Mucosa of stomach (tissue), 1 donor: ENCODE measurements around the gene PTPRO.

Experiments used
- H3K27me3 ChIP-seq: one replicate; pipeline ENCODE4 v1.7.0; 2013; ENCODE audit warnings: mild to moderate bottlenecking, low read length; ENCODE audit not compliant: control insufficient read depth, insufficient read depth
- H3K36me3 ChIP-seq: one replicate; pipeline ENCODE4 v1.7.0; 2013; ENCODE audit warnings: low read length; ENCODE audit not compliant: control insufficient read depth, insufficient read depth
- H3K4me1 ChIP-seq: one replicate; pipeline ENCODE4 v1.7.0; 2013; ENCODE audit warnings: mild to moderate bottlenecking, low read length; ENCODE audit not compliant: control insufficient read depth, insufficient read depth
- H3K4me3 ChIP-seq: one replicate; pipeline ENCODE4 v1.7.0; 2013; ENCODE audit warnings: low read length
- H3K9ac ChIP-seq: one replicate; pipeline ENCODE4 v1.7.0; 2013; ENCODE audit warnings: mild to moderate bottlenecking, low read length, moderate library complexity
- H3K9me3 ChIP-seq: one replicate; pipeline ENCODE4 v1.7.0; 2013; ENCODE audit warnings: mild to moderate bottlenecking, low read length, moderate library complexity; ENCODE audit not compliant: control insufficient read depth
- donor health status: Pancreatic carcinoma.

Gene PTPRO

DNA sequence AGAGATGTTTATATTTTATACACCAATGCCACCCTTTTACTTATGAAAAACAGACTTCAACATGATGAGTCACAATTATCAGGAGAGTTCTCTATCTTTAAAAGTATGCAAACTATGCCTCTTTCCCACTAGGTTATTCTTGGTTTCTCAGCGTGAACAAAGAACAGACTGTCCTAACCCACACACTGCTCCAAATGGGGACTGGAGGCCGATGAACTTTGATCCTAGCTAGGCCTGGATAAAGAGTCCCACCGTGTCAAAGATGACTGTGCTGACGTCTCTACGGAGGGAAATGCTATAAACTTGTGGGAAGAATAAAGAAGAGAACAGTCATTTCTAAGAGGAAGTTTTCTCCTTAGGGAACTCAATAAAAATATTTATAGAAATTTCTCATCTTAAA, 306.8 kb downstream of the PTPRO start:
- no peaks in the 10 kb centered on the region for H3K27me3 ChIP-seq
- peaks cover 4% of the 10 kb centered on the region for H3K36me3 ChIP-seq
- no peaks in the 10 kb centered on the region for H3K9me3 ChIP-seq
- H3K4me1 ChIP-seq: no peaks in the 10 kb centered on the region
- H3K4me3 ChIP-seq: no peak overlapping the region
- H3K9ac ChIP-seq: no peak overlapping the region

DNA sequence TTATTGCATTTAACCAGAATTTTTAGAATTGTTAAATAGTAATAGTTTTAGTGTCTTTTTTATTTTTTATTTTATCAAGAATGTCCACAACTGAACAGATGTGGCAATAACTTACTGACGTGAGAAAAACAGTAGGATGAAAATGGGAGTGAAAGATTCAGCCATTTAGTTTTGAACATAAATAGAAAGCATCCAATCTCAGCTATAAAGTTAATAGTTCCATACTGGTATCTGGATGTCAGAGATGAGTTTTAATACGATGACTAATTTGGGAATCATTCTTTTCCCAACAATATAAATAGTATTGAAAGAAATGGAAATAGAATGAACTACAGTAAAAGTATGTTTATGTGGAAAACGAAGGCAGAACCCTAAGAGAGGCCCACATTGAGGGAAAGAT, 307.5 kb downstream of the PTPRO start:
- H3K9me3 ChIP-seq: no peaks in the 10 kb centered on the region
- no peak overlapping the region for H3K9ac ChIP-seq
- H3K36me3 ChIP-seq: peaks cover 4% of the 10 kb centered on the region
- no peak overlapping the region for H3K4me3 ChIP-seq
- no peaks in the 10 kb centered on the region for H3K4me1 ChIP-seq
- H3K27me3 ChIP-seq: no peaks in the 10 kb centered on the region

DNA sequence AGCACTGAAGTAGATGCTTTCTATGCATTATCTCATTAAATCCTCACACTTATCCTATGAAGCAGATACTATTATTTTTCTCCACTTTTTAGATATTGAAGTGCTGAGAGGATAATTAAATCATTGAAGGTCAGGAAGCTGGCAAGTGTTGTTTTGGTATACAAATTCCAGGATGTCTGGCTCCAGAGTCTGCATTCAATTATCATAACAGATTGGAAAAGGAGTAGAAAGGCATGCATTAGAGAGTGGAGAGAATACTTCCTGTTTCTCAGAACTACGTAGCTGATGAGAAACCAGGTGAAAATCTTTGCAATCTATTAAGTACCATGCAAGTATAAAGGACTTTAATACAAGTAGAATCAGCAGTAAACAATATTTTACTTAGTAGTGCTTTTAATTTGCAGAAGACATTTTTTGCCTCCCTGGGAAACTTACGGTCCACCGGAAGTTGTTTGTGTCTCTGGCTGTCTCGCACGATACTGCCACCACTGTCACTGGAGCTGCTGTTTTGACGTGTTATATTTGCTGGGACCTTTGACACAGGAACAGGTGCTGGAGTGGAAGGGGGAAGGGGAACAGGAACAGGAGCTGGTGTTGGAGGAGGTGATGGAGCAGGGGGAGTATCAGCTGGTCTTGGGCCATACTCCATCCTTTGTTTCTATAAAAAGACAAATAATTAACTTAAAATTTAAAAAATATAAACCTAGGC, 308.9 kb downstream of the PTPRO start:
- H3K4me3 ChIP-seq: no peak overlapping the region

DNA sequence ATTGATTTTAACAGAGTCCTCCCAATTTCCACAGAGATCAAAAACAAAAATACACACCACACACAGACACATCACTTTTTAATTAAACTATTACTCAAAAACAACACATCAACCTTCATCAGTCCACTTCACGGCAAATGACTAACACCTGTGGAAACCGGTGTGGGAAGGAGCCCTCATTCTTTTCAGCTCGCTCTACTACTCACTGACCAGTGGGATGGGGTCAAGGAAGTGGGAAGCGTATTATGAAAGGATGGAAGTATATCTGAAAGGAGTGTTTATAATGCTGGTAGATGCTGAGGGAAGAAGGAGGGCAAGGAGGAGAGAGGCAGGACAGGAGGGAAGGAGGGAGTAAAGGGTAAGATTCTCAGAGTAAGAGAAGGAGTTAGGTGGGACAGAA, 310.4 kb downstream of the PTPRO start:
- Histone ChIP-seq H3K27me3 (no peaks in the 10 kb centered on the region), H3K36me3 (peaks cover 4% of the 10 kb centered on the region), H3K9me3 (no peaks in the 10 kb centered on the region), H3K4me1 (no peaks in the 10 kb centered on the region), H3K9ac (no peak overlapping the region), H3K4me3 (no peak overlapping the region)

More for the DNA sequence above, 308.9 kb downstream of the PTPRO start:
- Histone ChIP-seq H3K27me3 (no peaks in the 10 kb centered on the region), H3K36me3 (peaks cover 4% of the 10 kb centered on the region), H3K9ac (no peak overlapping the region), H3K4me1 (no peaks in the 10 kb centered on the region), H3K9me3 (no peaks in the 10 kb centered on the region)

DNA sequence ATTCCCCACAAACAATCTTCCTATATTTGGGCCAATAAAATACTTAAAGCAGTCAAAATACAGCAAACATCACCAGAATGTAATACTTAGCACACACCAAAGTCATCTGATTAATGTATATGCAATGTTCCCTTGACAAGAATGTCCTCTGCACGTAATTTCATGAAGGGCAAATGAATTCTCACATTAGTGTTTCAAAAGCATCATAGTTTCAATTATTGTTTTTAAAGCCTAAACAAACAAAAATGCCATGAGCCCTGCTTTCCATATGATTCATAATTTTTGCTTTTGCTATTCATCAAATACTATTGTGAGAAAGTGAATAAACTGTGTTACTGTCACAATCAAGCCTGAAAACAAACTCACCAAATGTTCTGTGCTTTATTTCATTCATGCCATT, 310.9 kb downstream of the PTPRO start:
- no peak overlapping the region for H3K4me3 ChIP-seq
- no peaks in the 10 kb centered on the region for H3K9me3 ChIP-seq
- no peaks in the 10 kb centered on the region for H3K27me3 ChIP-seq
- H3K36me3 ChIP-seq: peaks cover 4% of the 10 kb centered on the region
- no peaks in the 10 kb centered on the region for H3K4me1 ChIP-seq
- H3K9ac ChIP-seq: no peak overlapping the region

DNA sequence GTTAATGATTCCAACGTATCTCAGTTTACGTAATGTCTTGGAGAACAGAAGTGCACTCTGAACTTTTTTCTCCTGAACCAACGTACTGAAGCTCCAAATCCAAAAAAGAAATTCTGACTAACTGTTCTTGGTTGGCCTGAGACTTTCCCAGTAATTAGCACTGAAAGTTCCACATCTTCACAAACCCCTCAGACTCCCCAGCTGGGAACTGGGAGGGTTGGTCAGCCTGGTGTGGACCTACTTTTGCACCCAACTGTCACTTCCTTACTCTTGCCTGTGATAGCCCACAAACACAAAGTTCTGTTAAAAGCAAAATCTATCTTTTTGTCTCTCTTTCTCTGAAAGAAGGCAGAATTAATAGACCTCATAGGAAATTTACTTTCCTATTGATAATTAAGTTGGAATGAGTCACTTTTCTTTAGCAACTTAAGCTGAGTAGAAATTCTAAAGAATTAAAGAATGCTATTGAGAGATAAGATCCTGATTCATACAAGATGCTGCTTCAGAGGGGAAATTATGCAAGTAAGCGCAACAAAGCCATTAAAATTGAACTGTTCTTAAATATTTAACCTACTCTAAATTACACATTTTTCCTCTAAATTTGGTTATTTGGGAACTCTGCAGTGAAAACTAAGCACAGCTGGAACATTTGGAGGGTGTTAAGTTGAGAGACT, 311.8 kb downstream of the PTPRO start:
- Histone ChIP-seq H3K27me3 (no peaks in the 10 kb centered on the region), H3K4me3 (no peak overlapping the region), H3K9ac (no peak overlapping the region), H3K36me3 (peaks cover 4% of the 10 kb centered on the region), H3K4me1 (no peaks in the 10 kb centered on the region), H3K9me3 (no peaks in the 10 kb centered on the region)

DNA sequence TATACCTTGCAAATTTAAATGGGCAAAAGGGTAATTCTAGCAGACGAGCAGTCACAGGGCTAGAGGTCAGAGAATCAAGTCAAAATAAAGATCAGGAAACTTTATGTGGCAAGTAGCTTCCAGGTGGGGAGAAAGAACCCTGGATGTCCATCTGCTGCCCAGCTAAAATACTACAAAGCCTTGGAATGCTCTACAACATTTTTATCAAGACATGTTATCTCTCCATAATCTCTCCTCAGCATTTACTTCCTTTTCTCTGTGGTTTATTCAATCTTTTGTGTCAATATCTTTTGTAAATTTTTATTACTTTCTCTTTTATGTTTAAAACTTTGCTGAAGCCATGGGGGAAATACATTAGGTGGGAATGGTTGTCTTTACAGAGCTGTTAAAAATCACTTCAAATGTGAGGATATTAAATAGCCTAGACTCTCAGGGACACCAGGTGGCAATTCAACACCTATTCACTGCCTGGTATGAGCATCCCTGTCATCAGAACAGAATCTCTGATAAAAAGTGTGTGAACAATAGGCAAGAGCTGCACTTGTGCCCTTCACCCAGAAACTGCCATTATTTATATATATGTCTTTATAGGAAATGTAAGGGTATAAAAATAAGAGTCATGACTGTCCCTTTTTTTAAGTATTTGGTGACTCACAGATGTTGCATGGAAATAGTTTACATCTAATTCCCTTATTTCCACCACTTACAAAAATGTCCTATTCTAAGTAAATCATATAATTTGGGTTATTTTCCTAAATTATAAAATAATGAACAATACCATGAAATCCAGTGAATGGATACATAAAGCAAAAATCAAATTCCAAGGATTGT, 314.0 kb downstream of the PTPRO start:
- Histone ChIP-seq H3K4me3 (no peak overlapping the region), H3K27me3 (no peaks in the 10 kb centered on the region), H3K9me3 (no peaks in the 10 kb centered on the region), H3K9ac (no peak overlapping the region), H3K4me1 (no peaks in the 10 kb centered on the region), H3K36me3 (no peaks in the 10 kb centered on the region)

DNA sequence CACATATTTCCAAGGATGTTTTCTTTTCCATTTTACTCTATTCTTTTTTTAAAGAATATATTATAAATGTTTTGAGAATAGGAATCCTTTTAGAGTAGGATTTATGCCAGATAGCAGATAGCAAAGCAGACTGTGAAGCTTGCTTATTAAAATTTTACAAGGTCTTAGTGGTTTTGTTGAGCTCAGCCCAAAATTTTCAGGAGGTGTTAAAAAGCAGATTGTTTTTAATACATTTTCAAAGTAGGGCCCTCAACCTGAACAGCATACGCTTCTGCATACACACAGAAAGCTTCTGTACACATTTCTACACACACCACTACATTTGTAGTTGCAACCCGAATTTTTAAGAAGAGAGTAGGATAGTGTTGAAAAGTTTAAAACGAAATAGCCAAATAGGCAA, 315.9 kb downstream of the PTPRO start:
- Histone ChIP-seq H3K9ac (no peak overlapping the region), H3K36me3 (no peaks in the 10 kb centered on the region), H3K9me3 (no peaks in the 10 kb centered on the region), H3K4me3 (no peak overlapping the region), H3K27me3 (no peaks in the 10 kb centered on the region), H3K4me1 (no peaks in the 10 kb centered on the region)

DNA sequence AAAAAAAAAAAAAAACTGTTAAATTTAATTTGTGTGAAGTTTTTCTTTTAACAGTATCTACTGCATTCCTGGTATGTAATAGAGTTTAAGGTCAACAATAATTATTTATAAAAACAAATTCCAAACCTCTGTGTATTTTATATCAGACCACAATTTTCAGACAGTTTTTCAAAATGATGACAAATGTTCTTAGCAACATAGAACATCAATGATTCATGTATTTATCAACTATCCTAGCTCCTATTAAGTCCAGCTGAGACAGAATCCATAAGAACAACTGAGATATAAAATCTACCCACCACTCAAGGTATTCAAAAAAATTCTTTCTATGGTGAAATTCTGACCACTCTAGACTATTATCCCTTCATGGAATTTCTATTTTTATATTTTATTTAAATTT, 322.4 kb downstream of the PTPRO start:
- Histone ChIP-seq H3K27me3 (no peaks in the 10 kb centered on the region), H3K4me3 (no peak overlapping the region), H3K36me3 (no peaks in the 10 kb centered on the region), H3K9me3 (no peaks in the 10 kb centered on the region), H3K9ac (no peak overlapping the region), H3K4me1 (peaks cover 3% of the 10 kb centered on the region)

DNA sequence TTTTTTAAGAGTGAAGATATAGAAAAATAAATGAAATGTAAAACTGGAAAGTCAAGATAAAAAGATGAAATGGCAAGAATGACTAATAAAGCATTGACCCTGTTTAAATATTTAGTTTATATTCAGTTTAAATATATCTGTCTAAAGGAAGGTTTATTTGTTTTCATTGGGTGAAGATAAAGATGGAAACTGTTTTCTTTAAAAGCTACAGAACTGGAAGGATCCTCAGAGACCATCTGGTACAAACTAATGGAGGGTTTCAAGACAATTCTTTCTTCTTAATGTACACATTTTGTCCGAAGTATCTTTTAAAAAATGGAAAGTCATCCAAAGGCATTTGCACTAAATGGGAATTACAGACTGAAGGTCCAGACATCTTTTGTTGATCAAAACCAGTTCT, 324.3 kb downstream of the PTPRO start:
- Histone ChIP-seq H3K9me3 (no peaks in the 10 kb centered on the region), H3K27me3 (no peaks in the 10 kb centered on the region), H3K4me1 (peaks cover 3% of the 10 kb centered on the region), H3K4me3 (no peak overlapping the region), H3K36me3 (no peaks in the 10 kb centered on the region), H3K9ac (no peak overlapping the region)
